Suprapubic skin (tissue), 4 donors: ENCODE results near the gene CSNK2A2.

Experiments
- POLR2A ChIP-seq, 2 donors: fragments of 450-650 bp; IDR thresholded peaks; one replicate each; pipeline ENCODE4 v1.6.1; 2017; ENCODE audit warnings: antibody characterized with exemption in 2 of 2, mild to moderate bottlenecking in 2 of 2, moderate library complexity in 2 of 2
- POLR2AphosphoS5 ChIP-seq, 3 donors: sonication (generic); formaldehyde crosslinking; IDR thresholded peaks; one replicate each; pipeline ENCODE4 v1.6.1; 2017; ENCODE audit warnings: antibody characterized with exemption in 3 of 3
- TF ChIP-seq, protein P1 (sequence below), 2 donors: fragments of 200-600 bp in 1 of 2; fragments of 450-650 bp in 1 of 2; sonication (generic) in 1 of 2; IDR thresholded peaks; one replicate each; pipeline ENCODE4 v1.5.1; 2016 to 2019; ENCODE audit warnings: antibody characterized with exemption in 2 of 2, mild to moderate bottlenecking in 1 of 2, moderate library complexity in 1 of 2

DNA sequence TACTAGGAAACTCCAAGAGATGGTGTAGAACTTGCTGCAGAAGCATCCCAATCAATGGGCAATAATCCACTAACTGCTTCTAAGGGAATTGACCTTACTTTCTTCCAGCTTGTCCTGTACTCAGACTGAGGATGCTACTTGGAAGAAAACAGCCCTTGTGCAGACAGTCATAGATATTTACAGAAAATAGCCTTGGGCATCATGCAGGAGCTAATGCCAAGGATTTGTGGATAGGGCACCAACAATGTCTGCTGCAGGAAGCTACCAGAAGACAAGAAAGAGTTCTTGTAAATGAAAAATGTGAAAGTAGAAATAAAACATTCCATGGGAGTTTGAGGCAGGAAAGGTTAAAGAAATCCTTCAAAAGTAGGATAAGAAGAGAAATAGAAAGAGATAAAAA, 21.5 kb upstream of the CSNK2A2 start:
- TF ChIP-seq, protein P1, sequence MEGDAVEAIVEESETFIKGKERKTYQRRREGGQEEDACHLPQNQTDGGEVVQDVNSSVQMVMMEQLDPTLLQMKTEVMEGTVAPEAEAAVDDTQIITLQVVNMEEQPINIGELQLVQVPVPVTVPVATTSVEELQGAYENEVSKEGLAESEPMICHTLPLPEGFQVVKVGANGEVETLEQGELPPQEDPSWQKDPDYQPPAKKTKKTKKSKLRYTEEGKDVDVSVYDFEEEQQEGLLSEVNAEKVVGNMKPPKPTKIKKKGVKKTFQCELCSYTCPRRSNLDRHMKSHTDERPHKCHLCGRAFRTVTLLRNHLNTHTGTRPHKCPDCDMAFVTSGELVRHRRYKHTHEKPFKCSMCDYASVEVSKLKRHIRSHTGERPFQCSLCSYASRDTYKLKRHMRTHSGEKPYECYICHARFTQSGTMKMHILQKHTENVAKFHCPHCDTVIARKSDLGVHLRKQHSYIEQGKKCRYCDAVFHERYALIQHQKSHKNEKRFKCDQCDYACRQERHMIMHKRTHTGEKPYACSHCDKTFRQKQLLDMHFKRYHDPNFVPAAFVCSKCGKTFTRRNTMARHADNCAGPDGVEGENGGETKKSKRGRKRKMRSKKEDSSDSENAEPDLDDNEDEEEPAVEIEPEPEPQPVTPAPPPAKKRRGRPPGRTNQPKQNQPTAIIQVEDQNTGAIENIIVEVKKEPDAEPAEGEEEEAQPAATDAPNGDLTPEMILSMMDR (IDR thresholded peaks at IDR 0.05), result no peak
- TF ChIP-seq POLR2A (IDR thresholded peaks at IDR 0.05), result no peak
- TF ChIP-seq POLR2AphosphoS5 (IDR thresholded peaks at IDR 0.05), result no peak
